BJ (cell line): ENCODE data around the gene PTF1A. TPM values are rescaled to one million over a fixed set of nuclear protein-coding genes. Genes with fewer than 3 reads are reported as not detected.

Source experiments
- CTCF ChIA-PET: fragments of 350-600 bp; formaldehyde crosslinking; extraction: SDS; loops from one replicate; lab custom pipeline; 2021; ENCODE audit warnings: antibody characterized with exemption, inconsistent platforms; lab: Yijun Ruan, JAX
- POLR2A ChIA-PET: fragments of 300-600 bp; sonication (Branson Sonifier 250); formaldehyde crosslinking; extraction: SDS; loops from one replicate; lab custom pipeline; 2021; ENCODE audit warnings: antibody characterized with exemption; lab: Charles Lee
- DNase-seq: peaks from one replicate; pipeline ENCODE4 v3.0.0-alpha.2; 2011; ENCODE audit warnings: low read depth
- H3K27me3 ChIP-seq: 2 replicates; pipeline ENCODE4 v1.6.0; 2011; ENCODE audit warnings: low read length; ENCODE audit not compliant: control insufficient read depth, insufficient read depth
- H3K36me3 ChIP-seq: 2 replicates; pipeline ENCODE4 v1.5.1; 2011; ENCODE audit warnings: low read length; ENCODE audit not compliant: control insufficient read depth, insufficient read depth
- H3K4me3 ChIP-seq: 2 replicates; pipeline ENCODE4 v1.5.1; 2011; ENCODE audit warnings: low read depth, mild to moderate bottlenecking, control low read depth, low read length
- polyA plus RNA-seq: library from polyadenylated mRNA; depleted of rRNA; stranded (reverse); fragments of >200 nt; gene quantifications from 2 replicates; pipeline ENCODE4 v1.2.3, GENCODE V29; 2011
- TF ChIP-seq, protein P1 (sequence below): IDR thresholded peaks from 2 replicates; pipeline ENCODE4 v1.5.1; 2011; ENCODE audit warnings: low read depth, mild to moderate bottlenecking, control low read depth, inconsistent platforms, low read length, moderate library complexity; ENCODE audit not compliant: insufficient read depth

PTF1A gene
- polyA plus RNA-seq, 1 experiment, result not detected

DNA sequence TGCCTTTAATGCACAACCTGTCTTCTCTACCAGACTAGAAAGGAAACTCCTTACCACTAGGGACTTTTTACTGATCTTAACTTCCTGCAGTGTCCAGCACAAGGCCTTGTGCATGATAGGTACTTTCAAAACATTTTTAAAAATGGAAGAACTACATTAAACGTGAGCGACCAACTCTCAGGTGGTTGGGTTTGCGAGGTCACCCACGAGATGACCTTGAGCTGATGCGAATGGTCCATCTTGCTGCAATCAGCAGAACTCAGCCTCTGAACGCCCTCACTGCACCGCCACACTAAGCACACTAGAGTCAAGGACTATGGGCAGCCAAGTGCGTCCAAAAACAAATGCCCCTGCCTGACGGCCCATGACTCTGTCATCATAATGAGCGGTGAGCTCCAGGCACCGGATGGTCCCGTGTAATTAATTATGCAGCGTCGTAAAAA, 34.9 kb upstream of the PTF1A start:
- H3K36me3 ChIP-seq, result no peaks in the 10 kb centered on the region
- POLR2A ChIA-PET, result no interaction called here
- no peak for DNase-seq
- CTCF ChIA-PET, result interaction anchor here (0.9 to 3.7 kb wide), 16 partner anchors 11 to 1402 kb away, joined by 3 to 32 read pairs (median 6); no protein-coding TSS in a partner anchor
- H3K27me3 ChIP-seq, result peaks cover 2% of the 10 kb centered on the region; the same call in 1 of the 2 replicates
- H3K4me3 ChIP-seq, result no peak overlapping the region
- TF ChIP-seq, protein P1, sequence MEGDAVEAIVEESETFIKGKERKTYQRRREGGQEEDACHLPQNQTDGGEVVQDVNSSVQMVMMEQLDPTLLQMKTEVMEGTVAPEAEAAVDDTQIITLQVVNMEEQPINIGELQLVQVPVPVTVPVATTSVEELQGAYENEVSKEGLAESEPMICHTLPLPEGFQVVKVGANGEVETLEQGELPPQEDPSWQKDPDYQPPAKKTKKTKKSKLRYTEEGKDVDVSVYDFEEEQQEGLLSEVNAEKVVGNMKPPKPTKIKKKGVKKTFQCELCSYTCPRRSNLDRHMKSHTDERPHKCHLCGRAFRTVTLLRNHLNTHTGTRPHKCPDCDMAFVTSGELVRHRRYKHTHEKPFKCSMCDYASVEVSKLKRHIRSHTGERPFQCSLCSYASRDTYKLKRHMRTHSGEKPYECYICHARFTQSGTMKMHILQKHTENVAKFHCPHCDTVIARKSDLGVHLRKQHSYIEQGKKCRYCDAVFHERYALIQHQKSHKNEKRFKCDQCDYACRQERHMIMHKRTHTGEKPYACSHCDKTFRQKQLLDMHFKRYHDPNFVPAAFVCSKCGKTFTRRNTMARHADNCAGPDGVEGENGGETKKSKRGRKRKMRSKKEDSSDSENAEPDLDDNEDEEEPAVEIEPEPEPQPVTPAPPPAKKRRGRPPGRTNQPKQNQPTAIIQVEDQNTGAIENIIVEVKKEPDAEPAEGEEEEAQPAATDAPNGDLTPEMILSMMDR, result no peak

DNA sequence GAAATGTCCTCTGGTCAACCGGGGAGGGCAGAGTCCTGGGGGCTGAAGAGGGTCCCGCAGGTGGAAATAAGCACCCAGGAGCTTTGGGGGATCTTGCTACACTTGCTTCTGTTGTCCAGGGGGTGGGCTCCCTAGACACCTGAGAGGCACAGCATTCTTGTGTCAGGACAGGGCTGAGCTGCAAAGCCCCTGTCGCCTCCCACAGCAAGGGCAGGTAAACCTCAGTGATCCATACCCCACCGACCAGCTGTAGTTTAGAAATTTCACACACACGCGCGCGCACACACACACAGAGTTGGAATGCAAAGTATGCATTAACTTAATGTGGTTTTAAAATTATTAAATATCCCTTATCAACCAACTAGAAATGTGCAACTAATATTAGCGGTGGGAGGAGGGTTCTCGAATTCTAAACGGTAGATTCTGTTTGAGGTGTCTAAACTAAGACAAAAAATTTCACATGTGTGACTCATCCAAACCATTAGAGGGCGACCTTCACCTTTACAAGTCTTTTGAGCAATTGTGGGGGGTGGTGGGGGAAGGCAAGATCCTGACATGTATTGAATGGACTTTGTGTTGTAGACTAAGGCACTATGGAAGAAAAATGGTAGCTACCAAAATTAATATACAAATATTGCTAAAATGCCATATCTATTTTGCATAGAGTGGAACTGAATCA, 34.3 kb upstream of the PTF1A start:
- no peak for DNase-seq
- TF ChIP-seq, protein P1, result no peak
- CTCF ChIA-PET, result interaction anchor here (0.6 to 3.7 kb wide), 26 partner anchors 11 to 1401 kb away, joined by 3 to 32 read pairs (median 4); no protein-coding TSS in a partner anchor
- POLR2A ChIA-PET, result no interaction called here
- Histone ChIP-seq H3K36me3 (no peaks in the 10 kb centered on the region), H3K4me3 (no peak overlapping the region), H3K27me3 (peaks cover 2% of the 10 kb centered on the region; the same call in 1 of the 2 replicates)

DNA sequence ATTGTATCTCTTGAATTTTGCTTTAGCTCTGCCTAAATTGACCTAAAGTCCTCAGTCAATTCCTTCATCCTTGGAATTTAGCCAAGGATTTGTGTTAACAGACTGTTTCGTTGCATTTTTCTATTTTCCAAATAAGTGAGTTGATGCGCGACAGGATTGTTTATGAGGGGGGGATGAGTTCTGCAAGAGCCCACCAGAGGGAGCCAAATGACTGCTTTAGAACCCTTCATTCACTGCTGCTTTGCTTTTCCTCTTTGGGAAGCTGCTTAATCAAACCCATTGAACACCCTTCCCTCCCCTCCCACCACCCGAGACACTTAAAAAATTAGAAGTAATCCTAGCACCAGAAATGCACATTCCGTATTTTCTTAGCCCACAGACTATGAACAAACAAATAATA, 33.7 kb upstream of the PTF1A start:
- Histone ChIP-seq H3K4me3 (no peak overlapping the region), H3K36me3 (no peaks in the 10 kb centered on the region), H3K27me3 (peaks cover 2% of the 10 kb centered on the region; the same call in 1 of the 2 replicates)
- CTCF ChIA-PET, result interaction anchor here (0.6 to 3.7 kb wide), 28 partner anchors 10 to 1401 kb away, joined by 3 to 32 read pairs (median 4); no protein-coding TSS in a partner anchor
- POLR2A ChIA-PET, result no interaction called here
- TF ChIP-seq, protein P1, result peak; percentile 89
- no peak for DNase-seq

DNA sequence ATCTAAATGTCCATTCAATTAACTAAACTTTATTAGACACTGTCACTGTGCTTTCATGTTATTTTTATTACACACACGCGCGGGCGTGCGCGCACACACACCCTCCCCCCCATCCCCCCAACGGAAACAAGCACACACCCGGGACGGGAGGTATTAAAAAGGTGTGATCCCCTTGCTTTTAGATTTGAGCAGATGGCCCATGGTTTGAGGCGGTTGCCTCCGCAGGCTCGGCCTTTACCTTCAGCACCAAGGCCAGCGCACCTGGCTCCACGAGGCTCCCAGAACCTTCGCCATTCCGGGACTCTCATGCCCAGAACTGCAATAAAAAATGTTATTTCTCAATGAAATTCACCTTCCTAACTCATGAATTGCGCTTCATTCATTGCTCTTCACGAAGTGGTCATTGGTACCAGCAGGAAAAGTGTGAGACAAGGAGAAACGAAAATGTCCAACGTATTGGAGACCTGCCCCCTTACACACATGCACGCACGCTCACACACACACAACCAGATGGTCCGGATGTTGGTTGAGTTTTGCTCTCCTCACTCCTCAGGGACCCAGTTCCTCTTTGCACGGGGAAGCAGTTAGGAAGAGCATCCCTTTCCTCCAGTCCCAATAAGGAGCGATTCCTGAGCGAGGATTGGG, 20.8 kb upstream of the PTF1A start:
- Histone ChIP-seq H3K36me3 (no peaks in the 10 kb centered on the region), H3K27me3 (peaks cover 21% of the 10 kb centered on the region), H3K4me3 (no peak overlapping the region)
- no peak for DNase-seq
- ChIA-PET POLR2A (no interaction called here), CTCF (interaction anchor here (5.4 kb wide), 1 partner anchor 14 kb away, joined by 32 read pairs; no protein-coding TSS in a partner anchor)
- TF ChIP-seq, protein P1, result no peak
